ENCODE measurements around the gene CD58. TPM values are rescaled to one million over a fixed set of nuclear protein-coding genes. Genes with fewer than 3 reads are reported as not detected.

CD58 gene
- total and polyA plus RNA-seq, 12 donors: 17.2 to 44.3 (median 28.9) TPM

DNA sequence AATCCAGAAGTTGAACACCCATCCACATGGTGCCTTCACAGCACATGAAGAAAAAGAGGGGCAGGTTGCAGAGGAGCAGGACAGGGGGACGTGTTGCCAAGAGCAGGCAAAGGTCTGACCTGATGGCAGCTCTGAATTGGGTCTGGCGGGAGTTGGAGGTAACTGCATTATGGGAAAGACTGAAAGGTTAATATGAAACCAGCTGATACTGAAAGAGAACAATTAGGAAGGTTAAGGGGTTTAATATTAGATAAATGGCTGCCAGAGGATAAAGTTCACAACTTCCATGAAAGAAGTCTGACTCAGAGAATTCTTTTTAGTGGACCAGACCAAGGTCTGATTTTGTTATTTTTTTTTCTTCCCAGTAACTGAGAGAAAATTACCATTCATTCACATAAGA lies 76.1 kb downstream of the CD58 start:
- H3K4me1 ChIP-seq: peaks cover 0 to 56% (median 26%) of the 10 kb centered on the region in 9 donors
- H3K27ac ChIP-seq: peak overlapping the region in 6 of 10 donors; percentile 5 to 80 (median 67)
- TF ChIP-seq, protein P1, sequence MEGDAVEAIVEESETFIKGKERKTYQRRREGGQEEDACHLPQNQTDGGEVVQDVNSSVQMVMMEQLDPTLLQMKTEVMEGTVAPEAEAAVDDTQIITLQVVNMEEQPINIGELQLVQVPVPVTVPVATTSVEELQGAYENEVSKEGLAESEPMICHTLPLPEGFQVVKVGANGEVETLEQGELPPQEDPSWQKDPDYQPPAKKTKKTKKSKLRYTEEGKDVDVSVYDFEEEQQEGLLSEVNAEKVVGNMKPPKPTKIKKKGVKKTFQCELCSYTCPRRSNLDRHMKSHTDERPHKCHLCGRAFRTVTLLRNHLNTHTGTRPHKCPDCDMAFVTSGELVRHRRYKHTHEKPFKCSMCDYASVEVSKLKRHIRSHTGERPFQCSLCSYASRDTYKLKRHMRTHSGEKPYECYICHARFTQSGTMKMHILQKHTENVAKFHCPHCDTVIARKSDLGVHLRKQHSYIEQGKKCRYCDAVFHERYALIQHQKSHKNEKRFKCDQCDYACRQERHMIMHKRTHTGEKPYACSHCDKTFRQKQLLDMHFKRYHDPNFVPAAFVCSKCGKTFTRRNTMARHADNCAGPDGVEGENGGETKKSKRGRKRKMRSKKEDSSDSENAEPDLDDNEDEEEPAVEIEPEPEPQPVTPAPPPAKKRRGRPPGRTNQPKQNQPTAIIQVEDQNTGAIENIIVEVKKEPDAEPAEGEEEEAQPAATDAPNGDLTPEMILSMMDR (IDR thresholded peaks at IDR 0.05): no peak

DNA sequence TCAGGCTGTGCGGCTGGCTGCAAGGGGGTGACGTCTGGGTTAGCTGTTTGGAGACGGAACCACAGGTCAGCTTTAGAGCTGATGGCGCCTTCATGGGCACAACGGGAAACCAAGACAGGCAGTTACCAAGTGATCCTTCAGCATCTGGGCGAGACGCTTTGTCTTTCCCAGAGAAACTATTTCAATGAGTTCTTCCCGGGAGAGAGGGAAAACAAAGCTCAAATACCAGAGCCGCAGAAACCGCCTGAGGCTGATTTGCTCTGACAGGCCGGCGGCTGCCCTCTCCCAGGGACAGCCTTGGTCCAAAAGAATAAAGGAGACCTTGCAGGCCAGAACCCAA lies 76.5 kb downstream of the CD58 start:
- no peaks in the 10 kb centered on the region for H3K27me3 ChIP-seq
- no peak overlapping the region for H3K4me3 ChIP-seq
- H3K27ac ChIP-seq: peak overlapping the region in 2 of 10 donors; percentile 5 to 29
- peaks cover 1 to 60% (median 28%) of the 10 kb centered on the region in 9 donors for H3K4me1 ChIP-seq
- DNase-seq (no peak), ATAC-seq (no peak)
- no peaks in the 10 kb centered on the region for H3K36me3 ChIP-seq
- H3K9me3 ChIP-seq: no peaks in the 10 kb centered on the region
- TF ChIP-seq, protein P1 (IDR thresholded peaks at IDR 0.05): no peak
- WGBS, 2 donors: 77 to 89% methylated on average over 12 of the region's 12 CpGs
- intact Hi-C loops (cut with DNase I): loop anchor here in 3 of 10 donors (10.0 kb wide), 2 partner anchors 680 to 690 kb away; no protein-coding TSS in a partner anchor

More for the DNA sequence above, 76.1 kb downstream of the CD58 start:
- no peaks in the 10 kb centered on the region for H3K36me3 ChIP-seq
- intact Hi-C loops (cut with DNase I): loop anchor here in 4 of 10 donors (5.0 to 10.0 kb wide), 3 partner anchors 352 to 690 kb away; no protein-coding TSS in a partner anchor
- no peak overlapping the region for H3K4me3 ChIP-seq
- no peaks in the 10 kb centered on the region for H3K27me3 ChIP-seq
- no peaks in the 10 kb centered on the region for H3K9me3 ChIP-seq
- no peak for ATAC-seq
- 52 to 78% methylated on average over 2 of the region's 2 CpGs for WGBS, 2 donors
- DNase-seq: no peak

DNA sequence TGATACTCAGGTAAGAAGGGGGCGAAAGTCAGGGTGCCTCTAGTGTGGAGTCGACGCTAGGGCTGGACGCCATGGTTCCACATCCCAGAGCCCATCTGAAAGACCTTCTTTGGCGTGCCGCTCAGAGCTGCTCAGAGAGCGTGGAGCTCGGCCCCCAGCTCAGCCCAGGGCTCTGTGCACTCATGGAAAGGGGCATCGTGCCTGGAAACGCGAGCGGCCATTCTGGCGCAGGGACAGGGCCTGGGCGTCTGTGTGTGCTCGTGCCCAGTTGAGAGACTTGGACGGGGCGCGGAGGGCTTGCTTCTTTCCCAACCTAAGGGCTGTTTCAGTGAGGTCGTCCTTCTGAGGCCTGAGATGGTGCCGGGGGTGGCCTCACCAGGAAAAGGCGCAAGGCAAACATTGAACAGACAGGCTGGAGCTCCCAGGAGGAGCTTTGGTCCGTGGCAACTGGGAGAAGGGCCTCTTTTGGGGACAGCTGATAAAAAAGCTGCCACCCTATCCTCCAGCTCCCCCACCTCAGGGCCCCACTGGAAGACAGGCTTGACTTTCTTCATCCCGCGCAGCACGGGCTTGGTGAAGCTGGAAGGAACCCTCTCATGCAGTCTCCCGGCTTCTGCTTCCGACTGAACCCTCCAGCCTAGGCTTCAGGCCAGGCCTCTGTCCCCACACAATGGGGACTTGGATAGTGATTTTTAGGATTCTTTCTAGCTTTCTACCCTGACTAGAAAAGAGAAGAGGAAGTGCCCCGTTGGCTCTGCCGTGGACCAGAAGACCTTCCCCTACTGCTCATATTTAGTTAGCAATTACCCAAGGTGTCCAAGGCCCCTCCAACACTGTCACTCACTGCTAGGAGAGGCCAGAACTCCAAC lies 77.1 kb downstream of the CD58 start:
- H3K9me3 ChIP-seq: no peaks in the 10 kb centered on the region
- WGBS, 2 donors: 95 to 96% methylated on average over 29 of the region's 29 CpGs

DNA sequence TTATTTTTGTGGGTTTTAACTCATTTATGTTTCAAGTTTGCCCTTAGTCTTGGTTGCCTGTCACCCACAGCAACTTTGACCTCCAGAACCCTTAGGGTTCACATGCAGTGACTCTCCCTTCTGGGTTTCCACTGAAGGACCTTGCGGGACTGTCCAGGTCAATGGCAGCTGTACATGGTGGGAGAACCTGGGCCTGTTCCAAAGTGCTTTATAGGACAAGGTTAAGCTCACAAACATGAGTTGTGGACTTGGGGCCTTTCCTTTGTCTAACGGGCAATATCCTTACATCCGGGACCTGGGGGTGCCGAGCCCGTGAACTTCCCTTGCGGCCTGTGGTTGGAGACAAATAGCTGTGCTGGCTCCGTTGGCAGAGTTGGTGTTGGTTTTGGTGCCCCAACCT lies 77.8 kb downstream of the CD58 start:
- 95 to 97% methylated on average over 7 of the region's 7 CpGs for WGBS, 2 donors
- no peaks in the 10 kb centered on the region for H3K9me3 ChIP-seq
- no peaks in the 10 kb centered on the region for H3K27me3 ChIP-seq
- ATAC-seq (no peak), DNase-seq (no peak)
- no peak overlapping the region for H3K27ac ChIP-seq
- TF ChIP-seq, protein P1 (IDR thresholded peaks at IDR 0.05): no peak
- H3K4me1 ChIP-seq: peaks cover 2 to 55% (median 29%) of the 10 kb centered on the region in 9 donors
- no peak overlapping the region for H3K4me3 ChIP-seq
- no peaks in the 10 kb centered on the region for H3K36me3 ChIP-seq
- intact Hi-C loops (cut with DNase I): loop anchor here in 3 of 10 donors (10.0 kb wide), 2 partner anchors 678 to 688 kb away; no protein-coding TSS in a partner anchor

More for the DNA sequence above, 77.1 kb downstream of the CD58 start:
- Histone ChIP-seq H3K36me3 (no peaks in the 10 kb centered on the region), H3K4me3 (no peak overlapping the region), H3K27ac (no peak overlapping the region), H3K4me1 (peaks cover 2 to 61% (median 32%) of the 10 kb centered on the region in 9 donors), H3K27me3 (no peaks in the 10 kb centered on the region)
- no peak for ATAC-seq
- TF ChIP-seq, protein P1 (IDR thresholded peaks at IDR 0.05): no peak
- no peak for DNase-seq
- intact Hi-C loops (cut with DNase I): loop anchor here in 3 of 10 donors (10.0 kb wide), 2 partner anchors 679 to 689 kb away; no protein-coding TSS in a partner anchor
